Neural progenitor cell (in vitro differentiated cells): ENCODE measurements around the gene LSM2. TPM values are rescaled to one million over a fixed set of nuclear protein-coding genes. Genes with fewer than 3 reads are reported as not detected.

Experiments
- DNase-seq: peaks from one replicate; pipeline ENCODE4 v3.0.0-alpha.2; 2016; ENCODE audit warnings: low spot score
- H2AFZ ChIP-seq: fragments of 200-600 bp; sonication (generic); replicated peaks from 2 replicates; pipeline ENCODE4 v1.6.1; 2016; ENCODE audit warnings: antibody characterized with exemption
- H3F3A ChIP-seq: fragments of 200-600 bp; sonication (generic); 2 replicates; pipeline ENCODE4 v1.6.1; 2016; ENCODE audit warnings: antibody characterized with exemption, low read depth
- H3K27ac ChIP-seq: fragments of 200-600 bp; sonication (generic); 2 replicates; pipeline ENCODE4 v1.5.1; 2016; ENCODE audit warnings: mild to moderate bottlenecking
- H3K27me3 ChIP-seq: fragments of 200-600 bp; sonication (generic); 2 replicates; pipeline ENCODE4 v1.6.1; 2016; ENCODE audit warnings: mild to moderate bottlenecking, moderate library complexity
- H3K36me3 ChIP-seq: fragments of 200-600 bp; sonication (generic); 2 replicates; pipeline ENCODE4 v1.5.1; 2016
- H3K4me1 ChIP-seq: fragments of 200-600 bp; sonication (generic); 2 replicates; pipeline ENCODE4 v1.6.1; 2016; ENCODE audit warnings: mixed run types
- H3K4me2 ChIP-seq: fragments of 200-600 bp; sonication (generic); 2 replicates; pipeline ENCODE4 v1.6.1; 2016
- H3K4me3 ChIP-seq: fragments of 200-600 bp; sonication (generic); 2 replicates; pipeline ENCODE4 v1.5.1; 2016
- H3K79me2 ChIP-seq: fragments of 200-600 bp; sonication (generic); 2 replicates; pipeline ENCODE4 v1.6.1; 2016; ENCODE audit warnings: low read depth
- H3K9ac ChIP-seq: fragments of 200-600 bp; sonication (generic); 2 replicates; pipeline ENCODE4 v1.6.1; 2016
- H3K9me3 ChIP-seq: fragments of 200-600 bp; sonication (generic); 2 replicates; pipeline ENCODE4 v1.5.1; 2016; ENCODE audit warnings: low read depth
- H4K20me1 ChIP-seq: fragments of 200-600 bp; sonication (generic); 2 replicates; pipeline ENCODE4 v1.6.1; 2016; ENCODE audit warnings: low read depth
- H3K27ac Mint-ChIP-seq: 3 replicates; pipeline ENCODE4 v1.8.0; 2021; ENCODE audit warnings: mixed read lengths
- H3K27me3 Mint-ChIP-seq: 2 replicates; pipeline ENCODE4 v1.8.0; 2022; ENCODE audit warnings: low read depth, mild to moderate bottlenecking, inconsistent platforms, moderate library complexity, mixed read lengths; ENCODE audit not compliant: insufficient read depth
- H3K36me3 Mint-ChIP-seq: 3 replicates; pipeline ENCODE4 v1.8.0; 2021; ENCODE audit warnings: mixed read lengths
- H3K4me1 Mint-ChIP-seq: 3 replicates; pipeline ENCODE4 v1.8.0; 2021; ENCODE audit warnings: mixed read lengths
- H3K4me3 Mint-ChIP-seq: 3 replicates; pipeline ENCODE4 v1.8.0; 2021; ENCODE audit warnings: mild to moderate bottlenecking, moderate library complexity, mixed read lengths
- H3K9me3 Mint-ChIP-seq: 3 replicates; pipeline ENCODE4 v1.8.0; 2020; ENCODE audit warnings: mixed read lengths
- EZH2 ChIP-seq: fragments of 200-600 bp; sonication (generic); IDR thresholded peaks from 2 replicates; pipeline ENCODE4 v1.6.1; 2017; ENCODE audit warnings: antibody characterized with exemption, mild to moderate bottlenecking, moderate library complexity
- EZH2phosphoT487 ChIP-seq: fragments of 200-600 bp; sonication (generic); IDR thresholded peaks from 2 replicates; pipeline ENCODE4 v1.6.1; 2017; ENCODE audit warnings: antibody characterized with exemption
- total RNA-seq: library from RNA; depleted of rRNA; stranded (reverse); fragments of >200 nt; gene quantifications from 2 replicates; pipeline ENCODE4 v1.2.3, GENCODE V29; 2015; ENCODE audit warnings: low replicate concordance
- TF ChIP-seq, protein P1 (sequence below): fragments of 200-600 bp; sonication (generic); IDR thresholded peaks from 2 replicates; pipeline ENCODE4 v1.5.1; 2017; ENCODE audit warnings: antibody characterized with exemption, mild to moderate bottlenecking

LSM2 gene
- total RNA-seq, 1 donor from 2014 or later, result 105 TPM

DNA sequence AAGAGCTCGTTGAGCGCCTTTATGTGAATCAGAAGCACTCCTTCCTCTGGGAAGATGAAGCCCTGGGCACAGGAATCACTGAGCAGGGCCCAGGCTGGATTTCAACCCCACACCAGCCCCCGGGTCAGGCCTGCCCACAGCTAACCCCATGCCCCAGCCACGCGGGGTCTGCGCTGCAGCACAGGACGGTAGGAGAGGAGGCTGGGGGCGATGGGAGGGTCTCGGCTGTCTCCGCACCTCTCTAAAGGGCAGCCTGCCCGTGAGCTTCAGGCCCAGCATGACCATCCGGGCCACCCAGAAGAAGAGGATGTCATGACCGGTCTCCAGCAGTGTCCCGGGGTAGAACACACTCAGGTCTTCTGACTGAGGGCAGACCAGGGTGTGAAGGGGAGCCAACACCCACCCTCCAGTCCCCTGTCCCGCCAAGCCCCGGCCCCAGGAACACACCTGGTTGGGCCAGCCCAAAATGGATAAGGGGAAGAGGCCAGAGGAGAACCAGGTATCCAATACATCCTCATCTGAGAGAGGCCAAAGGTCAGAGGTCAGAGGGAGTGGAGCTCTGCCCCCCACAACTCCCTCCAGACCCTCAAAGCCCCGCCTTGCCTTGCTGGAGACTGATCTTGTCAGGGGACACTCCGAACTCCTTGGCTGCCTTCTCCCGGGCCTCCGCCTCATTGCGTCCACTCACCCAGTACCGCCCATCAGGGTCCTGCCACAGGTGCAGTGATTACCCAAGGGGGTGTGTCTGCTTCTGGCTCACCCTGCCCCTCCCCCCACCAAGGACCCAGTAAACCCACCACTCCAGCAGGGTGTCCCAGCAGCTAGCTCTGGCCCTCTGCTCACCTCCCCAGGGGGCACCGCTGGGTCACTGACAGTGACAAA, 25.3 kb downstream of the LSM2 start:
- no peak overlapping the region for H3K9ac ChIP-seq
- peaks cover under 1% of the 10 kb centered on the region for H3K4me1 Mint-ChIP-seq
- peaks cover 18% of the 10 kb centered on the region for H3K36me3 Mint-ChIP-seq
- H3K27ac Mint-ChIP-seq, result no peak overlapping the region
- no peak overlapping the region for H2AFZ ChIP-seq
- DNase-seq, result no peak
- H3K4me3 Mint-ChIP-seq, result no peak overlapping the region
- TF ChIP-seq, protein P1, sequence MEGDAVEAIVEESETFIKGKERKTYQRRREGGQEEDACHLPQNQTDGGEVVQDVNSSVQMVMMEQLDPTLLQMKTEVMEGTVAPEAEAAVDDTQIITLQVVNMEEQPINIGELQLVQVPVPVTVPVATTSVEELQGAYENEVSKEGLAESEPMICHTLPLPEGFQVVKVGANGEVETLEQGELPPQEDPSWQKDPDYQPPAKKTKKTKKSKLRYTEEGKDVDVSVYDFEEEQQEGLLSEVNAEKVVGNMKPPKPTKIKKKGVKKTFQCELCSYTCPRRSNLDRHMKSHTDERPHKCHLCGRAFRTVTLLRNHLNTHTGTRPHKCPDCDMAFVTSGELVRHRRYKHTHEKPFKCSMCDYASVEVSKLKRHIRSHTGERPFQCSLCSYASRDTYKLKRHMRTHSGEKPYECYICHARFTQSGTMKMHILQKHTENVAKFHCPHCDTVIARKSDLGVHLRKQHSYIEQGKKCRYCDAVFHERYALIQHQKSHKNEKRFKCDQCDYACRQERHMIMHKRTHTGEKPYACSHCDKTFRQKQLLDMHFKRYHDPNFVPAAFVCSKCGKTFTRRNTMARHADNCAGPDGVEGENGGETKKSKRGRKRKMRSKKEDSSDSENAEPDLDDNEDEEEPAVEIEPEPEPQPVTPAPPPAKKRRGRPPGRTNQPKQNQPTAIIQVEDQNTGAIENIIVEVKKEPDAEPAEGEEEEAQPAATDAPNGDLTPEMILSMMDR, result no peak
- no peak for TF ChIP-seq EZH2
- TF ChIP-seq EZH2phosphoT487, result no peak
- H3K36me3 ChIP-seq, result no peaks in the 10 kb centered on the region
- no peaks in the 10 kb centered on the region for H3F3A ChIP-seq
- H3K27me3 ChIP-seq, result no peaks in the 10 kb centered on the region
- no peaks in the 10 kb centered on the region for H3K4me1 ChIP-seq
- H3K4me2 ChIP-seq, result no peak overlapping the region
- no peaks in the 10 kb centered on the region for H3K9me3 ChIP-seq
- no peaks in the 10 kb centered on the region for H3K9me3 Mint-ChIP-seq
- H3K79me2 ChIP-seq, result no peaks in the 10 kb centered on the region
- no peak overlapping the region for H3K4me3 ChIP-seq
- no peak overlapping the region for H3K27ac ChIP-seq
- H3K27me3 Mint-ChIP-seq, result peaks cover 2% of the 10 kb centered on the region
- no peaks in the 10 kb centered on the region for H4K20me1 ChIP-seq

DNA sequence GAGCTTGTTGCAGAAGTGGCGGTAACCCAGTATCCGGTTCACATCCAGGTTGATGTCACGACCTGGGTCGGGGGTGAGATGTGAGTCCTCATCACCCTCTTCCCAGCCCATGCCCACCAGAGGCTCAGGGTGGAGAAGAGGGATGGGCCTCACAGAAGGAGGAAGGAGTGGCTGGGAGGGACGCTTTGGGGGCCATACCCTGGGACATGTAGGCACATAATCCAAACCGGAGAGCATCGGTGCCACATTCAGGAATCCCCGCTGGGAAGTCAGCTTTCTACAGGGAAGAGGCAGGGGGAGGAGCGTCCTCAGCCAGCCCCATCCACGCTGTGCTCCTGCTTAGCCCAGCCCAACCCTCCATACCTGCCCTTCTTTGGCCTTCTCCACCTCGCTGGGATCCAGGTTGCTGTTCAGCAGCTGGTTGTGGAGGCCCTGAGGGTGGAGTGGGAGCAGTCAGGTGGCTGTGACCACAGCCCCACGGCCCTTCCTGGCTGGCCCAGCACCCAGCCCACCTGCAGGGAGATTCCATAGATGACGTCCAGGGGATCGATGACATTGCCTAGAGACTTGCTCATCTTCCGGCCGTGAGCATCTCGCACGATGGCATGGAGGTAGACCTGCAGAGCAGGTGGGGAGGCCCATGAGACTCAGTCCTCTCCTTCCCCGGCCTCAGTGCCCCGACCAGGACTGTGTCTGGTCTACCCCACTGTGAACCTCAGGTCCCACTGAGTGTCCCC, 26.1 kb downstream of the LSM2 start:
- no peak for DNase-seq
- Mint-ChIP-seq H3K27me3 (peaks cover 2% of the 10 kb centered on the region), H3K4me3 (no peak overlapping the region), H3K4me1 (peaks cover 4% of the 10 kb centered on the region), H3K9me3 (no peaks in the 10 kb centered on the region), H3K36me3 (peaks cover 16% of the 10 kb centered on the region), H3K27ac (no peak overlapping the region)
- H3K27ac ChIP-seq, result no peak overlapping the region
- H3K4me2 ChIP-seq, result no peak overlapping the region
- no peak overlapping the region for H3K4me3 ChIP-seq
- no peaks in the 10 kb centered on the region for H3F3A ChIP-seq
- no peaks in the 10 kb centered on the region for H3K27me3 ChIP-seq
- H2AFZ ChIP-seq, result no peak overlapping the region
- no peaks in the 10 kb centered on the region for H3K9me3 ChIP-seq
- no peaks in the 10 kb centered on the region for H3K79me2 ChIP-seq
- no peak overlapping the region for H3K9ac ChIP-seq
- no peaks in the 10 kb centered on the region for H3K4me1 ChIP-seq
- H3K36me3 ChIP-seq, result no peaks in the 10 kb centered on the region
- TF ChIP-seq EZH2 (no peak), EZH2phosphoT487 (no peak)
- TF ChIP-seq, protein P1, result no peak
- H4K20me1 ChIP-seq, result no peaks in the 10 kb centered on the region

DNA sequence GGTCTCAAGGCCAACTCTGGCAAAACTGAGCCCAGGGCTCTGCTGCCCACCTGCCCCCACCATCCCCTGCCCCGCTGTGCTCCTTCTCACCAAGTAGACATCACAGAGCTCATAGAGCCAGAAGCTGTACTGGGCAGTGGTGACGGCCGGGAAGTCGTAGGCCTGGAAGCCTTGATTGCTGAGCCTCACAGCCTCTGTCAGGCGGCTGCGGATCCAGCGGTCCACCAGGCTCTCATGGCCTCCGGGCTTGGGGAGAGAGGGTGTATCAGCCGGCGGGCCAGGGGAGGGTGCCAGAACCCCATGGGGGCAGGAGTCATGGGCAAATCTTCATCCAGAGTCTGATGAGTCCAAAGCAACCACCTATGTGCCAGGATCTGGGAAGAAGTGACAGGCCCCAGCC, 26.9 kb downstream of the LSM2 start:
- Mint-ChIP-seq H3K9me3 (no peaks in the 10 kb centered on the region), H3K4me1 (peaks cover 6% of the 10 kb centered on the region), H3K4me3 (no peak overlapping the region), H3K36me3 (peaks cover 16% of the 10 kb centered on the region), H3K27ac (no peak overlapping the region), H3K27me3 (peaks cover 2% of the 10 kb centered on the region)
- Histone ChIP-seq H3K79me2 (no peaks in the 10 kb centered on the region), H2AFZ (no peak overlapping the region), H3K27me3 (no peaks in the 10 kb centered on the region), H3K4me3 (no peak overlapping the region), H3K4me2 (no peak overlapping the region), H3K27ac (no peak overlapping the region), H4K20me1 (no peaks in the 10 kb centered on the region), H3F3A (no peaks in the 10 kb centered on the region), H3K36me3 (no peaks in the 10 kb centered on the region), H3K4me1 (no peaks in the 10 kb centered on the region), H3K9me3 (no peaks in the 10 kb centered on the region), H3K9ac (no peak overlapping the region)
- no peak for DNase-seq
- TF ChIP-seq, protein P1, result no peak
- no peak for TF ChIP-seq EZH2
- no peak for TF ChIP-seq EZH2phosphoT487
